Measurements from ENCODE around the gene ST6GALNAC1.

ST6GALNAC1 gene

GRCh38 chr17:76575570-76575969 is 68.0 kb downstream of the ST6GALNAC1 start:
- no peak for DNase-seq
